Measurements from ENCODE around the gene ZCCHC7. TPM values are rescaled to one million over a fixed set of nuclear protein-coding genes. Genes with fewer than 3 reads are reported as not detected.
A peak's percentile ranks its signal among the peaks of the same experiment; 100 is the strongest.

The ZCCHC7 gene
- polyA plus RNA-seq, 4 donors = 4.9 to 15.0 (median 7.9) TPM

- FAIRE-seq = no peak
- Histone ChIP-seq H3K27me3 (ENCODE audit: control insufficient read depth in 3 of 3, insufficient read depth in 3 of 3, low read length in 3 of 3) (no peaks in the 10 kb centered on the region), H3K9me3 (ENCODE audit: control insufficient read depth in 2 of 2, insufficient read depth in 1 of 2, low read depth in 1 of 2, low read length in 1 of 2) (no peaks in the 10 kb centered on the region), H3K27ac (ENCODE audit: low read depth in 1 of 3, low read length in 2 of 3) (no peak overlapping the region), H3K4me3 (ENCODE audit: low read depth in 1 of 3, low read length in 3 of 3) (no peak overlapping the region), H3K4me1 (ENCODE audit: control insufficient read depth in 3 of 3, insufficient read depth in 2 of 3, low read depth in 1 of 3, low read length in 2 of 3) (no peaks in the 10 kb centered on the region), H3K36me3 (ENCODE audit: control insufficient read depth in 3 of 3, insufficient read depth in 2 of 3, low read depth in 1 of 3, low read length in 3 of 3) (no peaks in the 10 kb centered on the region)
- 96 to 100% (median 100%) methylated on average over 1 of the region's 1 CpG for WGBS, 3 donors
- no peak for DNase-seq
Observed at GRCh38 chr9:37266630-37267029, 146.3 kb downstream of the ZCCHC7 start.

GRCh38 chr9:37269221-37269620, 148.8 kb downstream of the ZCCHC7 start:
- no peaks in the 10 kb centered on the region for H3K36me3 ChIP-seq (ENCODE audit: control insufficient read depth in 3 of 3, insufficient read depth in 2 of 3, low read depth in 1 of 3, low read length in 3 of 3)
- H3K27me3 ChIP-seq (ENCODE audit: control insufficient read depth in 3 of 3, insufficient read depth in 3 of 3, low read length in 3 of 3) = no peaks in the 10 kb centered on the region
- H3K4me3 ChIP-seq (ENCODE audit: low read depth in 1 of 3, low read length in 3 of 3) = no peak overlapping the region
- H3K4me1 ChIP-seq (ENCODE audit: control insufficient read depth in 3 of 3, insufficient read depth in 2 of 3, low read depth in 1 of 3, low read length in 2 of 3) = no peaks in the 10 kb centered on the region
- H3K9me3 ChIP-seq (ENCODE audit: control insufficient read depth in 2 of 2, insufficient read depth in 1 of 2, low read depth in 1 of 2, low read length in 1 of 2) = peaks cover 0 to 5% of the 10 kb centered on the region in 2 donors
- DNase-seq (no peak), FAIRE-seq (no peak)
- 97 to 99% (median 98%) methylated on average over 5 of the region's 5 CpGs for whole genome bisulfite sequencing, 3 donors
- no peak overlapping the region for H3K27ac ChIP-seq (ENCODE audit: low read depth in 1 of 3, low read length in 2 of 3)

- no peak for DNase-seq
- Histone ChIP-seq H3K9me3 (ENCODE audit: control insufficient read depth in 2 of 2, insufficient read depth in 1 of 2, low read depth in 1 of 2, low read length in 1 of 2) (peaks cover 0 to 5% of the 10 kb centered on the region in 2 donors), H3K4me3 (ENCODE audit: low read depth in 1 of 3, low read length in 3 of 3) (no peak overlapping the region), H3K27me3 (ENCODE audit: control insufficient read depth in 3 of 3, insufficient read depth in 3 of 3, low read length in 3 of 3) (no peaks in the 10 kb centered on the region), H3K27ac (ENCODE audit: low read depth in 1 of 3, low read length in 2 of 3) (no peak overlapping the region), H3K36me3 (ENCODE audit: control insufficient read depth in 3 of 3, insufficient read depth in 2 of 3, low read depth in 1 of 3, low read length in 3 of 3) (no peaks in the 10 kb centered on the region), H3K4me1 (ENCODE audit: control insufficient read depth in 3 of 3, insufficient read depth in 2 of 3, low read depth in 1 of 3, low read length in 2 of 3) (no peaks in the 10 kb centered on the region)
- WGBS, 3 donors = 90 to 97% (median 93%) methylated on average over 6 of the region's 6 CpGs
- FAIRE-seq = no peak
Observed at GRCh38 chr9:37271679-37272078, 151.3 kb downstream of the ZCCHC7 start.

- no peaks in the 10 kb centered on the region for H3K27me3 ChIP-seq (ENCODE audit: control insufficient read depth in 3 of 3, insufficient read depth in 3 of 3, low read length in 3 of 3)
- H3K4me3 ChIP-seq (ENCODE audit: low read depth in 1 of 3, low read length in 3 of 3) = no peak overlapping the region
- no peaks in the 10 kb centered on the region for H3K4me1 ChIP-seq (ENCODE audit: control insufficient read depth in 3 of 3, insufficient read depth in 2 of 3, low read depth in 1 of 3, low read length in 2 of 3)
- no peak overlapping the region for H3K27ac ChIP-seq (ENCODE audit: low read depth in 1 of 3, low read length in 2 of 3)
- FAIRE-seq = no peak
- H3K9me3 ChIP-seq (ENCODE audit: control insufficient read depth in 2 of 2, insufficient read depth in 1 of 2, low read depth in 1 of 2, low read length in 1 of 2) = peaks cover 0 to 12% of the 10 kb centered on the region in 2 donors
- no peak for DNase-seq
- peaks cover 0 to 2% (median 0%) of the 10 kb centered on the region in 3 donors for H3K36me3 ChIP-seq (ENCODE audit: control insufficient read depth in 3 of 3, insufficient read depth in 2 of 3, low read depth in 1 of 3, low read length in 3 of 3)
Observed at GRCh38 chr9:37273595-37273994, 153.2 kb downstream of the ZCCHC7 start.

- 54 to 75% (median 63%) methylated on average over 2 of the region's 2 CpGs for WGBS, 3 donors
- Histone ChIP-seq H3K27ac (ENCODE audit: low read depth in 1 of 3, low read length in 2 of 3) (no peak overlapping the region), H3K36me3 (ENCODE audit: control insufficient read depth in 3 of 3, insufficient read depth in 2 of 3, low read depth in 1 of 3, low read length in 3 of 3) (peaks cover 0 to 2% (median 0%) of the 10 kb centered on the region in 3 donors), H3K9me3 (ENCODE audit: control insufficient read depth in 2 of 2, insufficient read depth in 1 of 2, low read depth in 1 of 2, low read length in 1 of 2) (peaks cover 0 to 6% of the 10 kb centered on the region in 2 donors), H3K4me1 (ENCODE audit: control insufficient read depth in 3 of 3, insufficient read depth in 2 of 3, low read depth in 1 of 3, low read length in 2 of 3) (no peaks in the 10 kb centered on the region), H3K4me3 (ENCODE audit: low read depth in 1 of 3, low read length in 3 of 3) (no peak overlapping the region), H3K27me3 (ENCODE audit: control insufficient read depth in 3 of 3, insufficient read depth in 3 of 3, low read length in 3 of 3) (no peaks in the 10 kb centered on the region)
- no peak for FAIRE-seq
- peak in 1 of 2 donors; percentile 8 for DNase-seq
Observed at GRCh38 chr9:37281541-37281940, 161.2 kb downstream of the ZCCHC7 start.

- Histone ChIP-seq H3K4me3 (ENCODE audit: low read depth in 1 of 3, low read length in 3 of 3) (no peak overlapping the region), H3K27ac (ENCODE audit: low read depth in 1 of 3, low read length in 2 of 3) (no peak overlapping the region), H3K36me3 (ENCODE audit: control insufficient read depth in 3 of 3, insufficient read depth in 2 of 3, low read depth in 1 of 3, low read length in 3 of 3) (no peaks in the 10 kb centered on the region), H3K9me3 (ENCODE audit: control insufficient read depth in 2 of 2, insufficient read depth in 1 of 2, low read depth in 1 of 2, low read length in 1 of 2) (no peaks in the 10 kb centered on the region), H3K27me3 (ENCODE audit: control insufficient read depth in 3 of 3, insufficient read depth in 3 of 3, low read length in 3 of 3) (no peaks in the 10 kb centered on the region), H3K4me1 (ENCODE audit: control insufficient read depth in 3 of 3, insufficient read depth in 2 of 3, low read depth in 1 of 3, low read length in 2 of 3) (no peaks in the 10 kb centered on the region)
- WGBS, 3 donors = 61 to 88% (median 66%) methylated on average over 6 of the region's 6 CpGs
- FAIRE-seq (no peak), DNase-seq (no peak)
Observed at GRCh38 chr9:37283730-37284325, 163.5 kb downstream of the ZCCHC7 start.

GRCh38 chr9:37284636-37285035, 164.3 kb downstream of the ZCCHC7 start:
- no peak for FAIRE-seq
- DNase-seq = no peak
- Histone ChIP-seq H3K27me3 (ENCODE audit: control insufficient read depth in 3 of 3, insufficient read depth in 3 of 3, low read length in 3 of 3) (no peaks in the 10 kb centered on the region), H3K9me3 (ENCODE audit: control insufficient read depth in 2 of 2, insufficient read depth in 1 of 2, low read depth in 1 of 2, low read length in 1 of 2) (no peaks in the 10 kb centered on the region), H3K27ac (ENCODE audit: low read depth in 1 of 3, low read length in 2 of 3) (no peak overlapping the region), H3K4me1 (ENCODE audit: control insufficient read depth in 3 of 3, insufficient read depth in 2 of 3, low read depth in 1 of 3, low read length in 2 of 3) (no peaks in the 10 kb centered on the region), H3K36me3 (ENCODE audit: control insufficient read depth in 3 of 3, insufficient read depth in 2 of 3, low read depth in 1 of 3, low read length in 3 of 3) (no peaks in the 10 kb centered on the region), H3K4me3 (ENCODE audit: low read depth in 1 of 3, low read length in 3 of 3) (no peak overlapping the region)
- 78 to 90% (median 85%) methylated on average over 1 of the region's 1 CpG for WGBS, 3 donors

- DNase-seq (no peak), FAIRE-seq (no peak)
- no peaks in the 10 kb centered on the region for H3K36me3 ChIP-seq (ENCODE audit: control insufficient read depth in 3 of 3, insufficient read depth in 2 of 3, low read depth in 1 of 3, low read length in 3 of 3)
- no peaks in the 10 kb centered on the region for H3K4me1 ChIP-seq (ENCODE audit: control insufficient read depth in 3 of 3, insufficient read depth in 2 of 3, low read depth in 1 of 3, low read length in 2 of 3)
- H3K4me3 ChIP-seq (ENCODE audit: low read depth in 1 of 3, low read length in 3 of 3) = no peak overlapping the region
- H3K27me3 ChIP-seq (ENCODE audit: control insufficient read depth in 3 of 3, insufficient read depth in 3 of 3, low read length in 3 of 3) = no peaks in the 10 kb centered on the region
- H3K9me3 ChIP-seq (ENCODE audit: control insufficient read depth in 2 of 2, insufficient read depth in 1 of 2, low read depth in 1 of 2, low read length in 1 of 2) = no peaks in the 10 kb centered on the region
- WGBS, 3 donors = 68 to 74% (median 68%) methylated on average over 6 of the region's 6 CpGs
- no peak overlapping the region for H3K27ac ChIP-seq (ENCODE audit: low read depth in 1 of 3, low read length in 2 of 3)
Observed at GRCh38 chr9:37286530-37287175, 166.3 kb downstream of the ZCCHC7 start.

- WGBS, 3 donors = 64 to 72% (median 71%) methylated on average over 4 of the region's 4 CpGs
- Histone ChIP-seq H3K27ac (ENCODE audit: low read depth in 1 of 3, low read length in 2 of 3) (no peak overlapping the region), H3K36me3 (ENCODE audit: control insufficient read depth in 3 of 3, insufficient read depth in 2 of 3, low read depth in 1 of 3, low read length in 3 of 3) (no peaks in the 10 kb centered on the region), H3K4me1 (ENCODE audit: control insufficient read depth in 3 of 3, insufficient read depth in 2 of 3, low read depth in 1 of 3, low read length in 2 of 3) (no peaks in the 10 kb centered on the region), H3K9me3 (ENCODE audit: control insufficient read depth in 2 of 2, insufficient read depth in 1 of 2, low read depth in 1 of 2, low read length in 1 of 2) (no peaks in the 10 kb centered on the region), H3K4me3 (ENCODE audit: low read depth in 1 of 3, low read length in 3 of 3) (no peak overlapping the region), H3K27me3 (ENCODE audit: control insufficient read depth in 3 of 3, insufficient read depth in 3 of 3, low read length in 3 of 3) (no peaks in the 10 kb centered on the region)
- DNase-seq (no peak), FAIRE-seq (no peak)
Observed at GRCh38 chr9:37287317-37287716, 166.9 kb downstream of the ZCCHC7 start.
